Suprapubic skin (tissue), 4 donors: ENCODE results near the gene CCT6B. TPM values are rescaled to one million over a fixed set of nuclear protein-coding genes. Genes with fewer than 3 reads are reported as not detected.
A peak's percentile ranks its signal among the peaks of the same experiment; 100 is the strongest.

Experiments used
- DNase-seq, 2 donors: peaks; one replicate each; pipeline ENCODE4 v3.0.0-alpha.2; 2019; ENCODE audit warnings: low spot score in 2 of 2
- H3K27ac ChIP-seq: fragments of 200-600 bp; sonication (generic); one replicate; pipeline ENCODE4 v1.5.1; 2019
- H3K27me3 ChIP-seq: fragments of 200-600 bp; sonication (generic); one replicate; pipeline ENCODE4 v1.5.1; 2019
- H3K36me3 ChIP-seq: fragments of 200-600 bp; sonication (generic); one replicate; pipeline ENCODE4 v1.5.1; 2019
- H3K4me1 ChIP-seq: fragments of 200-600 bp; sonication (generic); one replicate; pipeline ENCODE4 v1.5.1; 2019
- H3K4me3 ChIP-seq: fragments of 200-600 bp; sonication (generic); one replicate; pipeline ENCODE4 v1.5.1; 2019; ENCODE audit warnings: mild to moderate bottlenecking
- H3K9me3 ChIP-seq: fragments of 200-600 bp; sonication (generic); one replicate; pipeline ENCODE4 v1.5.1; 2019
- CTCF ChIP-seq, 2 donors: fragments of 200-600 bp in 1 of 2; fragments of 450-650 bp in 1 of 2; sonication (generic) in 1 of 2; IDR thresholded peaks; one replicate each; pipeline ENCODE4 v1.5.1; 2016 to 2019; ENCODE audit warnings: antibody characterized with exemption in 2 of 2, mild to moderate bottlenecking in 1 of 2, moderate library complexity in 1 of 2
- EP300 ChIP-seq: sonication (generic); formaldehyde crosslinking; IDR thresholded peaks from one replicate; pipeline ENCODE4 v1.6.1; 2017; ENCODE audit warnings: antibody characterized with exemption
- POLR2A ChIP-seq, 2 donors: fragments of 450-650 bp; IDR thresholded peaks; one replicate each; pipeline ENCODE4 v1.6.1; 2017; ENCODE audit warnings: antibody characterized with exemption in 2 of 2, mild to moderate bottlenecking in 2 of 2, moderate library complexity in 2 of 2
- POLR2AphosphoS5 ChIP-seq, 3 donors: sonication (generic); formaldehyde crosslinking; IDR thresholded peaks; one replicate each; pipeline ENCODE4 v1.6.1; 2017; ENCODE audit warnings: antibody characterized with exemption in 3 of 3
- WGBS: methylation state at CpG from one replicate; pipeline ENCODE4 v1.1.5; 2018; 5-methylcytosine and 5-hydroxymethylcytosine counted together
- total RNA-seq, 4 donors: library from RNA; depleted of rRNA; stranded (reverse); fragments of >200 nt; gene quantifications; one replicate each; pipeline ENCODE4 v1.1.0, GENCODE V29; 2016

Gene CCT6B
- total RNA-seq, 4 donors from 2014 or later: 0.49 to 3.3 (median 1.5) TPM

DNA sequence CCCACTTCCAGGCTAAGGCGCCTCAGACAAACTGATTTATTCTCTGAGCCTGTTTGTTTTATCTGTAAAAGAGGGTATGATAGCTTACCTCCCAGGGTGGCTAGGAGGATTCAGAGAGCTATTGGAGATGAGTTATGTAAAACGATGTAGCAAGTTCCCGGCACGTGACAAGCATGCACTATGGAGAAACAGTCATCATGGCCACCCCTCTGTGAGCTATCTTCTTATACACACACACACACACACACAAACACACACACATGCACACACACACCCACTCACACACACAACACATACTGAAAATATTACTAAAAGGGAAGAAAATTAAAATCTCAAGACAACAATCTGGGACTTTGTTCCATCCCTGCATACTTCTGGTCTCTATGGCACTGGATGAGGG lies 66.3 kb downstream of the CCT6B start:
- no peaks in the 10 kb centered on the region for H3K36me3 ChIP-seq
- peaks cover 41% of the 10 kb centered on the region for H3K27me3 ChIP-seq
- TF ChIP-seq POLR2A (IDR thresholded peaks at IDR 0.05) (no peak), POLR2AphosphoS5 (IDR thresholded peaks at IDR 0.05) (no peak), EP300 (no peak), CTCF (IDR thresholded peaks at IDR 0.05) (no peak)
- no peaks in the 10 kb centered on the region for H3K9me3 ChIP-seq
- WGBS: 91% methylated on average over 4 of the region's 4 CpGs
- no peak for DNase-seq
- H3K4me1 ChIP-seq: no peaks in the 10 kb centered on the region
- H3K27ac ChIP-seq: no peak overlapping the region
- H3K4me3 ChIP-seq: no peak overlapping the region

GRCh38 chr17:34892461-34893249 lies 68.6 kb downstream of the CCT6B start:
- DNase-seq: no peak
- WGBS: 38% methylated on average over 8 of the region's 9 CpGs

GRCh38 chr17:34886831-34887230 lies 74.4 kb downstream of the CCT6B start:
- 47% methylated on average over 7 of the region's 7 CpGs for WGBS
- no peaks in the 10 kb centered on the region for H3K9me3 ChIP-seq
- H3K27ac ChIP-seq: no peak overlapping the region
- no peak for DNase-seq
- H3K27me3 ChIP-seq: peaks cover 34% of the 10 kb centered on the region
- H3K4me1 ChIP-seq: no peaks in the 10 kb centered on the region
- no peaks in the 10 kb centered on the region for H3K36me3 ChIP-seq
- TF ChIP-seq POLR2AphosphoS5 (IDR thresholded peaks at IDR 0.05) (no peak), POLR2A (IDR thresholded peaks at IDR 0.05) (no peak), EP300 (no peak), CTCF (IDR thresholded peaks at IDR 0.05) (no peak)
- H3K4me3 ChIP-seq: no peak overlapping the region

More at GRCh38 chr17:34892461-34893249, 68.6 kb downstream of the CCT6B start:
- Histone ChIP-seq H3K36me3 (no peaks in the 10 kb centered on the region), H3K27ac (no peak overlapping the region), H3K4me1 (no peaks in the 10 kb centered on the region), H3K27me3 (peaks cover 34% of the 10 kb centered on the region), H3K9me3 (no peaks in the 10 kb centered on the region), H3K4me3 (no peak overlapping the region)
- TF ChIP-seq EP300 (no peak), CTCF (IDR thresholded peaks at IDR 0.05) (peak in 1 of 2 donors; percentile 8)

DNA sequence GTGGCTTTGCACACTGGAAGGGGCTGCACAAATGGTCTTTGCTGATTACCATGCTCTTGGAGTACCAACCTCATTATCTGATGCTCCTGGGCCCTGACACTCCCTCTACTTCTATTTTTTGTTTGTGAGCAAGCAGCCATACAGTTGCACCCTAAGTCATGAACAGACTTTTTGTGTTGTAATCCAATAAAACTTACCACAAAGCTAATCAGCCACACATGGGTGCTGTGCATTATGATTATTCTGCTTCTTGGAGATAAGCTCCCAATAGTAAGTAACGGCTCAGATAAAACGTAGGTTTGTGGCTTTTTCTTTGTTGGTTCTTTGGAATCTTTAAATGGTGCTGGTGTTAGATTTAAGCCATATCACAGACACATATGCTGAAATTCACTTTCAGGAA lies 76.2 kb downstream of the CCT6B start:
- no peak for DNase-seq
- no peaks in the 10 kb centered on the region for H3K4me1 ChIP-seq
- TF ChIP-seq EP300 (no peak), POLR2AphosphoS5 (IDR thresholded peaks at IDR 0.05) (no peak), CTCF (IDR thresholded peaks at IDR 0.05) (no peak), POLR2A (IDR thresholded peaks at IDR 0.05) (no peak)
- H3K27me3 ChIP-seq: peaks cover 34% of the 10 kb centered on the region
- H3K36me3 ChIP-seq: no peaks in the 10 kb centered on the region
- no peak overlapping the region for H3K4me3 ChIP-seq
- 79% methylated on average over 2 of the region's 2 CpGs for WGBS
- no peak overlapping the region for H3K27ac ChIP-seq
- no peaks in the 10 kb centered on the region for H3K9me3 ChIP-seq

GRCh38 chr17:34884597-34884996 lies 76.7 kb downstream of the CCT6B start:
- 73% methylated on average over 7 of the region's 9 CpGs for WGBS
- DNase-seq: no peak
- no peak for TF ChIP-seq POLR2AphosphoS5 (IDR thresholded peaks at IDR 0.05)
- H3K4me1 ChIP-seq: no peaks in the 10 kb centered on the region
- no peaks in the 10 kb centered on the region for H3K9me3 ChIP-seq
- no peaks in the 10 kb centered on the region for H3K36me3 ChIP-seq
- H3K27ac ChIP-seq: no peak overlapping the region
- no peak overlapping the region for H3K4me3 ChIP-seq
- peaks cover 34% of the 10 kb centered on the region for H3K27me3 ChIP-seq
